ENCODE measurements around the gene GLT1D1.

GRCh38 chr12:128891856-128892255, 38.6 kb downstream of the GLT1D1 start:
- TF ChIP-seq CTCF (IDR thresholded peaks at IDR 0.05 in 4 of 5, conservative IDR thresholded peaks at IDR 0.05 in 1 of 5) (no peak), POLR2A (IDR thresholded peaks at IDR 0.05) (no peak)

Measured in gastrocnemius medialis (tissue), 4 donors.